PC-9 (cell line): ENCODE data around the gene MAX. TPM values are rescaled to one million over a fixed set of nuclear protein-coding genes. Genes with fewer than 3 reads are reported as not detected.

Experiments used
- BruUV-seq: library from RNA; stranded (reverse); fragments of 400-500 nt; replicated peaks from 2 replicates; lab custom pipeline; 2021; lab: Mats Ljungman, UMichigan
- CTCF ChIA-PET: fragments of 300-600 bp; sonication (Branson Sonifier 250); formaldehyde crosslinking; loops from one replicate; lab custom pipeline; 2022; ENCODE audit warnings: antibody characterized with exemption; lab: Charles Lee
- POLR2A ChIA-PET: fragments of 300-600 bp; sonication (Branson Sonifier 250); formaldehyde crosslinking; loops from one replicate; lab custom pipeline; 2022; ENCODE audit warnings: antibody characterized with exemption; ENCODE audit not compliant: unreplicated experiment; lab: Charles Lee
- DNase-seq, 2 experiments: peaks; one replicate each; pipeline versions ENCODE4 v3.0.0 to v3.0.0-alpha.2; 2015 to 2022; ENCODE audit warnings: mixed read lengths in 1 of 2
- H2AFZ ChIP-seq: fragments of 200-600 bp; sonication (generic); 2 replicates; pipeline ENCODE4 v1.8.1; 2017; ENCODE audit warnings: antibody characterized with exemption
- H3F3A ChIP-seq: fragments of 200-600 bp; sonication (generic); 2 replicates; pipeline ENCODE4 v1.8.1; 2017; ENCODE audit warnings: antibody characterized with exemption, mild to moderate bottlenecking, low read depth; ENCODE audit not compliant: insufficient read depth
- H3K27ac ChIP-seq: fragments of 200-600 bp; sonication (generic); 2 replicates; pipeline ENCODE4 v1.6.1; 2016; ENCODE audit warnings: mixed run types
- H3K27me3 ChIP-seq: fragments of 200-600 bp; sonication (generic); 2 replicates; pipeline ENCODE4 v1.6.1; 2016; ENCODE audit warnings: low read depth, mixed run types; ENCODE audit not compliant: insufficient read depth
- H3K36me3 ChIP-seq: fragments of 200-600 bp; sonication (generic); 2 replicates; pipeline ENCODE4 v1.6.1; 2016; ENCODE audit warnings: low read depth, mixed run types
- H3K4me1 ChIP-seq: fragments of 200-600 bp; sonication (generic); replicated peaks from 2 replicates; pipeline ENCODE4 v1.6.1; 2016; ENCODE audit warnings: mixed run types; ENCODE audit not compliant: insufficient read depth
- H3K4me2 ChIP-seq: fragments of 200-600 bp; sonication (generic); 2 replicates; pipeline ENCODE4 v1.6.1; 2017; ENCODE audit warnings: mixed run types
- H3K4me3 ChIP-seq: fragments of 200-600 bp; sonication (generic); 2 replicates; pipeline ENCODE4 v1.6.1; 2016; ENCODE audit warnings: mixed run types
- H3K79me2 ChIP-seq: fragments of 200-600 bp; sonication (generic); 2 replicates; pipeline ENCODE4 v1.6.1; 2017; ENCODE audit warnings: low read depth, mixed run types
- H3K9me2 ChIP-seq: fragments of 200-600 bp; sonication (generic); 2 replicates; pipeline ENCODE4 v1.8.1; 2017; ENCODE audit warnings: mild to moderate bottlenecking; ENCODE audit not compliant: insufficient read depth
- H3K9me3 ChIP-seq: fragments of 200-600 bp; sonication (generic); 2 replicates; pipeline ENCODE4 v1.8.1; 2016; ENCODE audit warnings: low read depth; ENCODE audit not compliant: insufficient read depth
- H4K20me1 ChIP-seq: fragments of 200-600 bp; sonication (generic); 2 replicates; pipeline ENCODE4 v1.8.1; 2017; ENCODE audit not compliant: insufficient read depth
- EZH2 ChIP-seq: fragments of 200-600 bp; sonication (generic); IDR thresholded peaks from 2 replicates; pipeline ENCODE4 v1.8.0; 2017; ENCODE audit warnings: antibody characterized with exemption, low read depth
- intact Hi-C: fragments of 100-400 bp; cut with micrococcal nuclease; formaldehyde crosslinking; loops from one replicate; pipeline ENCODE4 v1.10.0; 2022; ENCODE audit not compliant: unreplicated experiment
- total RNA-seq: library from RNA; stranded (reverse); gene quantifications from 2 replicates; pipeline ENCODE4 v1.2.3, GENCODE V29; 2021
- TF ChIP-seq, protein P1 (sequence below): fragments of 200-600 bp; sonication (generic); conservative IDR thresholded peaks from 2 replicates; pipeline ENCODE4 v1.6.1; 2017; ENCODE audit warnings: mixed run types, antibody characterized with exemption, mild to moderate bottlenecking, moderate library complexity

MAX gene
- total RNA-seq, 1 experiment from 2014 or later: 76.1 TPM

DNA sequence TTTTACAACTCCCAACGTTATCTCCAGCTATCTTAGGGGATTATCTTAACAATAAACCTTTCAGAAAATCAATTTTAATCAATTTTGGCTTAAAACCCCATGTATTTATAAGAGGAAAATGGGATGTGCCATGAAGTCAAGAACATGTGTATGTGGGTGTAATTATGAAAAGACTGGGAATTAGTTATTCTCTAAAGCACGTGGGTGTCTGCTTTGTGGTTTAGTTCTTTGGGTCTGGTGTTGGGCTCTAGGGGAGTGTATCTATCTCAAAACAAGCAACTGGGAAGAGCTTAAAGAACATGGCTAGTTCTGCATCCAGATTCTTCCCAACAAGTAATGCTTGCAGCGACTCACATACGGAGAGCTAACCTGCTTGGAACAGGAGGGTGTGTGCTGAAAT lies 40.1 kb upstream of the MAX start:
- no TSS peak for BruUV-seq
- POLR2A ChIA-PET: no interaction called here
- no peaks in the 10 kb centered on the region for H3K79me2 ChIP-seq
- H4K20me1 ChIP-seq: no peaks in the 10 kb centered on the region
- no peaks in the 10 kb centered on the region for H3F3A ChIP-seq
- CTCF ChIA-PET: no interaction called here
- no peaks in the 10 kb centered on the region for H3K9me2 ChIP-seq
- no peak overlapping the region for H3K4me3 ChIP-seq
- no peaks in the 10 kb centered on the region for H3K27me3 ChIP-seq
- no peaks in the 10 kb centered on the region for H3K36me3 ChIP-seq
- no peaks in the 10 kb centered on the region for H3K4me1 ChIP-seq
- intact Hi-C loops: no loop called here
- TF ChIP-seq EZH2: no peak
- TF ChIP-seq, protein P1, sequence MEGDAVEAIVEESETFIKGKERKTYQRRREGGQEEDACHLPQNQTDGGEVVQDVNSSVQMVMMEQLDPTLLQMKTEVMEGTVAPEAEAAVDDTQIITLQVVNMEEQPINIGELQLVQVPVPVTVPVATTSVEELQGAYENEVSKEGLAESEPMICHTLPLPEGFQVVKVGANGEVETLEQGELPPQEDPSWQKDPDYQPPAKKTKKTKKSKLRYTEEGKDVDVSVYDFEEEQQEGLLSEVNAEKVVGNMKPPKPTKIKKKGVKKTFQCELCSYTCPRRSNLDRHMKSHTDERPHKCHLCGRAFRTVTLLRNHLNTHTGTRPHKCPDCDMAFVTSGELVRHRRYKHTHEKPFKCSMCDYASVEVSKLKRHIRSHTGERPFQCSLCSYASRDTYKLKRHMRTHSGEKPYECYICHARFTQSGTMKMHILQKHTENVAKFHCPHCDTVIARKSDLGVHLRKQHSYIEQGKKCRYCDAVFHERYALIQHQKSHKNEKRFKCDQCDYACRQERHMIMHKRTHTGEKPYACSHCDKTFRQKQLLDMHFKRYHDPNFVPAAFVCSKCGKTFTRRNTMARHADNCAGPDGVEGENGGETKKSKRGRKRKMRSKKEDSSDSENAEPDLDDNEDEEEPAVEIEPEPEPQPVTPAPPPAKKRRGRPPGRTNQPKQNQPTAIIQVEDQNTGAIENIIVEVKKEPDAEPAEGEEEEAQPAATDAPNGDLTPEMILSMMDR: no peak
- H3K4me2 ChIP-seq: no peak overlapping the region
- no peak overlapping the region for H2AFZ ChIP-seq
- no peak overlapping the region for H3K27ac ChIP-seq
- no peaks in the 10 kb centered on the region for H3K9me3 ChIP-seq
- DNase-seq: no peak

DNA sequence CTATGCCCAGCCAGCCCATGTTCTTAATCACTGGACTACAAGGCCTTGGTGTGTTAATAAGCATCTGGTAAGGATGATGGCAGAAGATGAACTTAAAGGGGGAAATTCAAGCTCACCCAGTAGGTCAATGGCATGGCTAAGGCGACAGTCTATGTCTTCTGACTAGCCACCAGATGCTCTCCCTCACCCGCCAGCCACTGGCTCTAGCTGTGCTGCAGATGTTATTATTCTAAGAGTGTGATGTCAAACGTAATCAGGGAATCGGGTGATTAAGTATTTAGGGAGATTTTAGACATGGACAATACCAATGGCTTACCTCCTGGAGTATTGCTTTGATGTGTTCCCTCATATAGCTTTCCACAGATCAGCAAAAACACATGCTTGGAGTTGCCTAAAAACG lies 39.2 kb upstream of the MAX start:
- H3K9me2 ChIP-seq: no peaks in the 10 kb centered on the region
- no TSS peak for BruUV-seq
- no peaks in the 10 kb centered on the region for H3K4me1 ChIP-seq
- no peak overlapping the region for H2AFZ ChIP-seq
- no peaks in the 10 kb centered on the region for H3K79me2 ChIP-seq
- no peaks in the 10 kb centered on the region for H3K9me3 ChIP-seq
- no peaks in the 10 kb centered on the region for H3K27me3 ChIP-seq
- no peak overlapping the region for H3K4me2 ChIP-seq
- no peak for TF ChIP-seq EZH2
- TF ChIP-seq, protein P1: no peak
- intact Hi-C loops: no loop called here
- CTCF ChIA-PET: no interaction called here
- H3F3A ChIP-seq: no peaks in the 10 kb centered on the region
- POLR2A ChIA-PET: no interaction called here
- H4K20me1 ChIP-seq: no peaks in the 10 kb centered on the region
- DNase-seq: no peak
- H3K36me3 ChIP-seq: no peaks in the 10 kb centered on the region
- H3K27ac ChIP-seq: no peak overlapping the region
- H3K4me3 ChIP-seq: no peak overlapping the region

DNA sequence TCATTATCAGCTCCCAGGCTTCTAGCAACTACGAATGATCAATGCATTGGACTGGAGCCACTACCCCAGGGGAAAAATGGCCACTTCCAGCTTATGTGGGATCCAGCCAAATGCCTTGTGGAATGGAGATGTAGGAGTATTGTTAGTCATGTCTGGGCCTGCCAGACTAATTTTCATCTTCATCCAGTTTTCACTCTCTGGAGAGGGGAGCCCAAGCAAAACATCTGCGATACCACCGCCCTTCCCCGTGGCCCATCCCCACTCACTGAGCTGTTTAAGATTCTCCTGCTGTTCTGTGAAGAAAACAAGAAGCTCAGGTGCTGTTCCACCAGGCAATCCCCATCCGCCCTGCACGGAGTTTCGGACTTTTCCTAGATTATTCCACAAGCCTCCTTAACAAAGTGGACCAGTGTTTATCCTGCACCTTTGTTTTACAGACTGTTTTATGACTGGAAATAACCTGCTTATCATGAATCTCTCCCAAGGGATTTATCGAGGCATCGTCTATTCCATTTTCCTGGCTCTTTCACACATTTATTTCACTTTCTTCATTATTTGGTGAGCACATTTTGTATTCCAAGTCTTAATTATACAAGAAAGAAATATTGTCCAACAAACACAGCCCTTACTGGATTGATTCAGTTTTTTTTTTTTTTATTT lies 35.5 kb upstream of the MAX start:
- intact Hi-C loops: no loop called here
- Histone ChIP-seq H3K27me3 (no peaks in the 10 kb centered on the region), H3K9me3 (no peaks in the 10 kb centered on the region), H3K9me2 (no peaks in the 10 kb centered on the region), H2AFZ (no peak overlapping the region), H3K27ac (no peak overlapping the region), H3F3A (no peaks in the 10 kb centered on the region), H3K4me2 (no peak overlapping the region), H3K36me3 (no peaks in the 10 kb centered on the region), H3K4me3 (no peak overlapping the region), H3K4me1 (no peaks in the 10 kb centered on the region), H3K79me2 (no peaks in the 10 kb centered on the region), H4K20me1 (no peaks in the 10 kb centered on the region)
- no TSS peak for BruUV-seq
- CTCF ChIA-PET: interaction anchor here (0.6 to 0.7 kb wide), 2 partner anchors 25 to 64 kb away, joined by 3 to 7 read pairs; no protein-coding TSS in a partner anchor
- TF ChIP-seq EZH2: no peak
- TF ChIP-seq, protein P1: no peak
- POLR2A ChIA-PET: no interaction called here
- DNase-seq: no peak
